Measurements from ENCODE around the gene SERPINB1. TPM values are rescaled to one million over a fixed set of nuclear protein-coding genes. Genes with fewer than 3 reads are reported as not detected.
"Not testable (repeated sequence)": the region's sequence is repeated elsewhere in the genome, so short reads cannot be mapped to it uniquely, and the experiment has no call there.

SERPINB1 gene
- total and polyA plus RNA-seq, 2 experiments from 2014 or later, result 5.6 to 6.5 TPM

GRCh38 chr6:2860706-2861059 is 19.0 kb upstream of the SERPINB1 start:
- H3K27me3 ChIP-seq (ENCODE audit: insufficient read depth); H2AFZ ChIP-seq; H3F3A ChIP-seq (replicated peaks; ENCODE audit: low read depth); ATAC-seq; H3K27ac Mint-ChIP-seq; H3K36me3 Mint-ChIP-seq (ENCODE audit: low read depth); H3K4me2 ChIP-seq; H3K79me2 ChIP-seq (replicated peaks; ENCODE audit: insufficient read depth); H4K20me1 ChIP-seq (replicated peaks; ENCODE audit: insufficient read depth); DNase-seq (ENCODE audit: low spot score); H3K9me3 Mint-ChIP-seq; H3K4me3 ChIP-seq; H3K27ac ChIP-seq (ENCODE audit: low read depth); H3K4me3 Mint-ChIP-seq; H3K9me2 ChIP-seq (ENCODE audit: insufficient read depth); H3K36me3 ChIP-seq (ENCODE audit: insufficient read depth): not testable (repeated sequence)
- H3K4me1 ChIP-seq (ENCODE audit: insufficient read depth), result peaks cover 37% of the 10 kb centered on the region
- H3K4me1 Mint-ChIP-seq, result peaks cover 48% of the 10 kb centered on the region
- H3K27me3 Mint-ChIP-seq (ENCODE audit: insufficient read depth, low read depth, poor library complexity), result peaks cover 18% of the 10 kb centered on the region

- H3K4me1 ChIP-seq (ENCODE audit: insufficient read depth), result peaks cover 38% of the 10 kb centered on the region
- H2AFZ ChIP-seq; H3K79me2 ChIP-seq (replicated peaks; ENCODE audit: insufficient read depth); H3K27ac ChIP-seq (ENCODE audit: low read depth); H3K9me2 ChIP-seq (ENCODE audit: insufficient read depth); H3K36me3 Mint-ChIP-seq (ENCODE audit: low read depth); H4K20me1 ChIP-seq (replicated peaks; ENCODE audit: insufficient read depth); H3F3A ChIP-seq (replicated peaks; ENCODE audit: low read depth); DNase-seq (ENCODE audit: low spot score); H3K9me3 Mint-ChIP-seq; H3K4me3 Mint-ChIP-seq; H3K36me3 ChIP-seq (ENCODE audit: insufficient read depth); H3K27me3 ChIP-seq (ENCODE audit: insufficient read depth); ATAC-seq; H3K27ac Mint-ChIP-seq; H3K4me2 ChIP-seq; H3K4me3 ChIP-seq: not testable (repeated sequence)
- H3K4me1 Mint-ChIP-seq, result peaks cover 46% of the 10 kb centered on the region
- H3K27me3 Mint-ChIP-seq (ENCODE audit: insufficient read depth, low read depth, poor library complexity), result peaks cover 18% of the 10 kb centered on the region
Measured at GRCh38 chr6:2859798-2860705, 18.4 kb upstream of the SERPINB1 start.

- H3K79me2 ChIP-seq (replicated peaks; ENCODE audit: insufficient read depth), result no peaks in the 10 kb centered on the region
- Mint-ChIP-seq H3K27me3 (ENCODE audit: insufficient read depth, low read depth, poor library complexity) (peaks cover 15% of the 10 kb centered on the region), H3K4me1 (peaks cover 47% of the 10 kb centered on the region), H3K9me3 (no peaks in the 10 kb centered on the region), H3K36me3 (ENCODE audit: low read depth) (peaks cover 7% of the 10 kb centered on the region; the same call in 2 of the 3 replicates), H3K27ac (no peak overlapping the region), H3K4me3 (no peak overlapping the region)
- no peak overlapping the region for H3K4me2 ChIP-seq
- DNase-seq (ENCODE audit: low spot score) (no peak), ATAC-seq (no peak)
- H3F3A ChIP-seq (replicated peaks; ENCODE audit: low read depth), result peaks cover 9% of the 10 kb centered on the region; the same call in 1 of the 2 replicates
- no peaks in the 10 kb centered on the region for H4K20me1 ChIP-seq (replicated peaks; ENCODE audit: insufficient read depth)
- TF ChIP-seq CREB1 (CRISPR knock-in tag; IDR thresholded peaks at IDR 0.05; ENCODE audit: low read depth) (no peak), ZNF331 (CRISPR knock-in tag; IDR thresholded peaks at IDR 0.05; ENCODE audit: low read depth) (no peak), EZH2phosphoT487 (IDR thresholded peaks at IDR 0.05; ENCODE audit: unreplicated experiment) (no peak), CTCF (conservative IDR thresholded peaks at IDR 0.05; ENCODE audit: low read depth in 2 of 2) (no peak), ZNF462 (CRISPR knock-in tag; IDR thresholded peaks at IDR 0.05) (no peak), ETS1 (IDR thresholded peaks at IDR 0.05) (no peak)
- H3K4me3 ChIP-seq, result no peak overlapping the region
- H2AFZ ChIP-seq, result no peak overlapping the region
- no peaks in the 10 kb centered on the region for H3K36me3 ChIP-seq (ENCODE audit: insufficient read depth)
- 0 out of 2 replicates have a peak, but pooled peaks cover 4% of the 10 kb centered on the region for H3K9me2 ChIP-seq (ENCODE audit: insufficient read depth)
- peaks cover 36% of the 10 kb centered on the region for H3K4me1 ChIP-seq (ENCODE audit: insufficient read depth)
- H3K27me3 ChIP-seq (ENCODE audit: insufficient read depth), result no peaks in the 10 kb centered on the region
- H3K27ac ChIP-seq (ENCODE audit: low read depth), result no peak overlapping the region
Measured at GRCh38 chr6:2859185-2859700, 17.6 kb upstream of the SERPINB1 start.

Measured in GM23338 (cell line).